ENCODE data around the gene HMGB4.

HMGB4 gene

DNA sequence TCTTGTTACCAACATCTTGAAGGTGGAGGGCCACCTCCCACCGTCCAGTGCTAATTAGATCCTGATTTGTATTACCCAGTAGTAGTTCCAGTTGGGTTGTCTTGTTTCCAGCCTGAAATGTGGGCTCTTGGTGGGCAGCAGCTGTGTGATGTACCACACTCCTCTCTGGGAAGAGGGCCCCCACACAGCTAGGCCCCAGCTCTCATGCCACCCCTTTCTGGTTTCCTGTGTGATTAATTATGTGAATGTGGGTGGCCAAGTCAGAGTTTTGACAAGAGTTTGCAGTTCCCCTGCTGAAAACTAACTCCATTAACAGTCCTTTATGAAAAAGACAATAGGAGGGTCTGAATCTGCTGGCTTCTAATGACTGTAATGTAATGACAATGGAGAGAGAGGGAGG lies 3.8 kb downstream of the HMGB4 start:
- ATAC-seq (peak; percentile 44), DNase-seq (peak in 1 of 2 donors; percentile 12)
- Mint-ChIP-seq H3K9me3 (peaks cover 0 to 10% of the 10 kb centered on the region in 2 donors), H3K4me1 (peaks cover 26% of the 10 kb centered on the region), H3K27ac (peak overlapping the region in 1 of 2 donors; percentile 20), H3K4me3 (peak overlapping the region; percentile 17 to 20), H3K27me3 (peaks cover 51% of the 10 kb centered on the region)

DNA sequence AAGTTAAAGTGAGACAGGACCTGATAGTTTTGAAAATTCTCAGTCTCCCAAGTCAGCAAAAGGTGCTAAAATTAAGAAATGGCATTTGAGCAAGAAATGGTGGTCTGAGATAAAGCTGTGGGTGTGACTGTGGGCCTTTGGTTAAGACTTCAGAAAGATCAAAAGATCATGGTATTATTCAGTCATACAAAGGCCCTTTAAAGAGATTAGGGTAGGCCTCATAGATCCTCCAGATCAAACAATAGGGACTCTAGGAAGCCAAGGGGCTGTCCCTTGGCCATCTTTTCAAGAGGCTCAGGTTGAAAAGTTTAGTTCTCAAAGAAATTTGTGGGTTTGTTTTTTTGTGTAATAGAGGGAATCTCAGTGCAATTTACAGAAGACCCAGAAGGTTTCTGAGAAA lies 8.4 kb downstream of the HMGB4 start:
- no peak overlapping the region for H3K4me3 Mint-ChIP-seq
- H3K27me3 Mint-ChIP-seq = peaks cover 49% of the 10 kb centered on the region
- ATAC-seq = peak; percentile 96
- peak; percentile 5 to 32 for DNase-seq
- no peak overlapping the region for H3K27ac Mint-ChIP-seq
- H3K4me1 Mint-ChIP-seq = peaks cover 32% of the 10 kb centered on the region
- H3K9me3 Mint-ChIP-seq = peaks cover 0 to 23% of the 10 kb centered on the region in 2 donors

DNA sequence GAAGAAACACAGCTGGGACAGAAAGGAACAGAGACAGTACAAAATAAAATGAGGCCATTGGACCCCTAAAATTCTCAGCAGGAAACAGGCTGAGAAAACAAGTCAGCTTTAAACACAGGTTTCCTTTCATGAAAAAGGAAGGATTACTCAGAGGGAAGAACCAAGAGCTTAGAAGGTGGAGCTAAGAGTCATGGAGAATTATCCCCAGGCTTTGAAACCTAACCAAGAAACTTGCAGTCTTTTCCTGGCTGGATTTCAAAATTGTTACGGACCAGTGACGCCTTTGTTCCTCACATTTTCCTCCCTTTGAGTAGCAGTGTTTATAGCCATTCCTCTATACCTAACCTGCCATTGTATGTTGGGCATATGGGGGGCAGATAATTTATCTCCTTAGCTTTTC lies 8.8 kb downstream of the HMGB4 start:
- H3K4me1 Mint-ChIP-seq = peaks cover 27% of the 10 kb centered on the region
- ATAC-seq (no peak), DNase-seq (no peak)
- peaks cover 49% of the 10 kb centered on the region for H3K27me3 Mint-ChIP-seq
- H3K9me3 Mint-ChIP-seq = peaks cover 0 to 23% of the 10 kb centered on the region in 2 donors
- H3K4me3 Mint-ChIP-seq = no peak overlapping the region
- no peak overlapping the region for H3K27ac Mint-ChIP-seq

DNA sequence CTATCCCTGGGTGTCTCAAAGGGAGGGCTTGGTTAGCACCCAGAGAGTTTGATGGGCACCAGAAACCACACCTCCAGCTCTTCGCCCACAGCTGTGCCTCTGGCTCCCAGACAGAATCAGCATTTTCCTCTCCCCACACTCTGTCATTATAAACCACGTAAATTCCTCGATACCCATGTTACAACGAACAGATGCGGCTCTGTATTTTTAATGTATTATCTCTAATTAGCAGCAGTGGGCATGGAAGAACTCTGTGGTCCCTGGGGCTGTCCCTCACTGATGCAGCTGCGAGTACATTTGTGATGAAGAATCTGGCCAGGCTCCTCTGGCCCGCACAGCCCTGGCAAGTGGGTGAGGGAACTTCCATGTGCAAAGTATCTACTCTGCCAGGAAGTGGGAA lies 10.8 kb downstream of the HMGB4 start:
- DNase-seq = no peak
- peaks cover 23% of the 10 kb centered on the region for H3K4me1 Mint-ChIP-seq
- no peak for ATAC-seq

DNA sequence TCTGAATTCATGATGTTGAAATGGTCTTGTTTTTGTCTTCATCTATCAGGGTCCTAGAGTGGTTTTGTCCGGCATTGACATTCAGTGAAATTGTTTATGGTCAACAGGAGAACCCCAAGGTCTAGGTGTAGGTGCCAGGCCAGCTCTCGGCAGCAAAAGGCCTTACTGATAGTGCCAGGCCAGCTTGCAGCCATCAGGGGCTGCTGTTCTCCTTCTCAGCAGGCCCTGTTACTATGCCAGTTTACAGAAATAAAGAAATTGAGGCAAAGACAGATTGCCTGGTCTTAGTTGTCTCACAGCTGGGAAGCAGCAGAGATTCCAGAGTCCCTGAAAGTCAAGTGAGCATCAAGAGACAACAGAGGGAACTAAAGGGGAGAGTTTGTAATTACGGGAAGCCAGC lies 12.0 kb downstream of the HMGB4 start:
- no peak for DNase-seq
- no peak overlapping the region for H3K4me3 Mint-ChIP-seq
- ATAC-seq = no peak
- no peak overlapping the region for H3K27ac Mint-ChIP-seq
- peaks cover 54% of the 10 kb centered on the region for H3K27me3 Mint-ChIP-seq
- peaks cover 0 to 23% of the 10 kb centered on the region in 2 donors for H3K9me3 Mint-ChIP-seq
- peaks cover 23% of the 10 kb centered on the region for H3K4me1 Mint-ChIP-seq

More for the DNA sequence above, 10.8 kb downstream of the HMGB4 start:
- H3K4me3 Mint-ChIP-seq = no peak overlapping the region
- H3K27ac Mint-ChIP-seq = no peak overlapping the region
- H3K27me3 Mint-ChIP-seq = peaks cover 51% of the 10 kb centered on the region
- H3K9me3 Mint-ChIP-seq = peaks cover 0 to 23% of the 10 kb centered on the region in 2 donors

DNA sequence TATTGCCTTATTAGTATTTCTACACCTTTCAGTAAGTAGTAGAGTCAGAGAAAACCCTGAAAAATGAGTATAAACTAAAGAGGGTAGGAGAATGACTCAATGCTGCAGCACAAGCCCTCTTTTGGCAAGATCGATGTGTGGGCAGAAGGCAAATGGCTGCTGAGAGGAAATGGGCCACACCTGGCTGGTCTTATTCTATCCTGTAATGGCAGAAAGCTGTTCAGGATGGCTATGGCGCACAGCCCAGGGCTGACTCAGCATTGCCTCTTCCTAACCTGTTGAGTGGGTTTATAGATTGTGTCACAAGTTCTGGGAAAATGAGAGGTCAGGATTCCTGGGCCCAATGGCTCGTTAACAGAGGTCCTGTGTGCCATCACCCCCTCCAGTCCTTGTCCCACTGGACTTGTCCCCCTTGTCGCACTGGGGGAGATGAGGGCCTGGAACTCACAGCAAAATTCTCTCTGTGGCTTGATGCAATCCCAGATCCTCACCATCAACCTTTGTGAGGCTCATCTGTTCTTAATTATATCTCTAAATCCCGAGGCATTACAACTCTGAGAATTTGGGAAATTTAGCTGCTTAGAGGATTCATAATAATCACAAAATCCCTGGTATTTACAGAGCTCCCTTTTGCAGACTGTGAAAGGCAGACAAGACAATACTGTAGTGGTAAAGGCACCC lies 13.2 kb downstream of the HMGB4 start:
- H3K27ac Mint-ChIP-seq = no peak overlapping the region
- peaks cover 12% of the 10 kb centered on the region for H3K4me1 Mint-ChIP-seq
- ATAC-seq (no peak), DNase-seq (no peak)
- H3K9me3 Mint-ChIP-seq = peaks cover 0 to 19% of the 10 kb centered on the region in 2 donors
- H3K4me3 Mint-ChIP-seq = no peak overlapping the region
- H3K27me3 Mint-ChIP-seq = peaks cover 66% of the 10 kb centered on the region

DNA sequence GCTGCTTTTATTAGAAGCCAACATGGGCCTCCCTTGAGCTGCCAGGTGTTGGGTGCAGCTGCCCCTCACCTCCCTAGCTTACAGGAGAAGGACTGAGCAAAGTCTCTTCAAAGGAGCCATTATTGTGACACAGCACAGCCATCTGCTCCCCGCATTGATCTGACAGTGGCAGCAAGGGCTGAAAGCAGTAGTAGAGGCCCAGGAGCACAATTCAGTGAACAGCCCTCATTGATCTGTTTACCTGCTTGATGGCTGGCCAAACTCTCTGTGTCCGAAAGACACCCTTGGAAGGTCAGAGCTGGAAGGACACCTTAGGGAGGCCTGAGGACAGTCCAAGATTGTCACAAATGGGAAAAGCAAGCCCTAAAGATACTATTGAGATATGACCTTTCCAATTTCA lies 14.5 kb downstream of the HMGB4 start:
- H3K4me3 Mint-ChIP-seq = no peak overlapping the region
- peaks cover 0 to 7% of the 10 kb centered on the region in 2 donors for H3K9me3 Mint-ChIP-seq
- ATAC-seq (no peak), DNase-seq (no peak)
- H3K27ac Mint-ChIP-seq = no peak overlapping the region
- peaks cover 72% of the 10 kb centered on the region for H3K27me3 Mint-ChIP-seq
- no peaks in the 10 kb centered on the region for H3K4me1 Mint-ChIP-seq

DNA sequence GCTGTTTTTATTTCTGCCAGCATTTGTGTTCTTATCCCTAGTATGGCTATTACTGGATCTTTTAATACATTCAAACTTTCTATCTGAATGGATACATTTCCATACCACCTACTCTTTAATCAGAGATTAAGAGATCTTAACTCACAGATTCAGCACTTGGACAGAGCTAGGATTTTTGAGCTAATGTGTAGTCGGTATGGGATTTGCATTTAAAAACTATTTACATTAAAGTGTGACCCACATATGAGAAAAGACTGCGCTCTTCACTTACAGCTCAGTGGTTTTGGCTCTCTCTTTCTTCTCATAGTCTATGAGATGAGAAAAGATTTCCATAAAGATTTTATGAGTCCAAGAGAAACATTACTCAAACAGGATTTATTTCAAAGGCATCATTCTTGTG lies 16.4 kb downstream of the HMGB4 start:
- Mint-ChIP-seq H3K27ac (no peak overlapping the region), H3K4me1 (no peaks in the 10 kb centered on the region), H3K9me3 (no peaks in the 10 kb centered on the region), H3K4me3 (no peak overlapping the region), H3K27me3 (peaks cover 64% of the 10 kb centered on the region)
- DNase-seq (no peak), ATAC-seq (no peak)

DNA sequence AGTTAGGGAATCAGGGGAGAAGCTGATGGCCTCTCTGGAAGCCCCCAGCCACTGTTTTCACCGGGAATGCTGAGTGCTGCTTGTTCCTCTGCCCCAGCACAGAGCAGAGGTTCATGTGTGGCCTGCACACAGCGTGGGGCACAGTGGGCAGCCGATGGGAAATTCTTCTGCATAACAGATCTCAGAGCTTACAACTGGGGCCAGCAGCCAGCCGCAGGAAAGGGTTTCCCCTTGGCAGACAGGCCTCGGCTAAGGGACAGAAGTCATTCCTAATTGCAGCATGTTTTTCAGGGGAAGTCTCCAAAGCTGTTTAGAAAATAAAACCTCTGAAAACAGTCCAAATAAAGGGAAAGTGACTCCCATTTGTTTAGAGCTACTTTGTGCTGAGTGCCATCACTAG lies 22.6 kb downstream of the HMGB4 start:
- H3K4me1 Mint-ChIP-seq = no peaks in the 10 kb centered on the region
- peaks cover 37% of the 10 kb centered on the region for H3K27me3 Mint-ChIP-seq
- no peak for DNase-seq
- no peaks in the 10 kb centered on the region for H3K9me3 Mint-ChIP-seq
- H3K4me3 Mint-ChIP-seq = no peak overlapping the region
- peak overlapping the region in 1 of 2 donors; percentile 79 for H3K27ac Mint-ChIP-seq
- ATAC-seq = no peak

DNA sequence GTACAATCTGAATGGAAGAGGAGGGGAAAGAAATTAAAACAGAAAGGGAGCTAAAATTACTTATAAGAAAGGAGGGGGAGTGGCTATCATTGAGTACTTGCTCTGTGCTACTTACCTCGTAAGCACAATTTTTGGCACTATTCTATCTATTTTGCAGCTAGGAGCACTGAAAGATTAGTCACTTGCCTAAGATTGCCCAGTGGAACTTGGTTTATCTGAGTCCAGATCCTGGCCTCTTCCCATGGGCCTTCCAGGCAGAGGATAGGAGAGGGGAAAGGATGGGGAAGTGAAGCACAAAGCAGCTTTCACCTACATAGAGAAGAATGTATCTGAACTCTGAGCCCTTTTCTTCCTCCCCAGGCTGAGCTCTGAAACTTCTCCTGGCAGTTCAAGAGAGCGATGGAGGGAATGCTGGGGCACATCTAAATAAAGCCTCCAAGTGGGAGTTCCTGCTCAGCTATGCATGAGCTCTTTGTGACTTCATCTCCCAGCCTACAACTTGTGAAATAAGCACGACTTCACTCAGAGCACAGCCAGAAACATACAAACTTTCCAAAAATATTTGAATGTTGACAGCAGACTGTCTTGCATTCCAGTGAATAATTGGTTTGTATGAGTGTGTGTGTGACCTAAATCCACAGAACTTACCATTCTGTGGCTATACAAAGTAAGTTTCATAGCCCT lies 29.4 kb downstream of the HMGB4 start:
- no peak overlapping the region for H3K27ac Mint-ChIP-seq
- H3K4me1 Mint-ChIP-seq = no peaks in the 10 kb centered on the region
- DNase-seq = no peak
- no peak for ATAC-seq
- no peaks in the 10 kb centered on the region for H3K9me3 Mint-ChIP-seq
- peaks cover 26% of the 10 kb centered on the region for H3K27me3 Mint-ChIP-seq
- no peak overlapping the region for H3K4me3 Mint-ChIP-seq

DNA sequence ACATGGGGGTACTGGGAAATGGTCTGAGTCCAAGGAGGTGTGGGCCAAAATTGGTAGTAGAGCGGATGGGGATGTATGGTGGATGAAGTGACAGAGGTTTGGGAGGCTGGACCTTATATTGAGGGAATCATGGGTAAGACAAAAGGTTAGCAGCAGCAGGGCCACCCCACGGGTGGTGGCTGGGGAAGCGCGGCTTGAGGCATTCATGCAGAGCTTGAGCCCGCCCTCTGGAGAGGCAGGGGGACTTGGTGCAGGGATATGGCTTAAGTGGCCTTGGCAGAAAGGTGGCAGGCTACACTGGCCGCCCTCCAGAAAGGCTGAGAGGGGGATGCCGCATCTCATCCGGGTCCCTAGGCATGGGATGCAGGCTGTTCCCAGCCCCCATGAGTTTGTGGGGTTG lies 31.5 kb downstream of the HMGB4 start:
- Mint-ChIP-seq H3K9me3 (no peaks in the 10 kb centered on the region), H3K27ac (no peak overlapping the region), H3K27me3 (peaks cover 26% of the 10 kb centered on the region), H3K4me1 (no peaks in the 10 kb centered on the region), H3K4me3 (no peak overlapping the region)
- DNase-seq = no peak
- no peak for ATAC-seq

DNA sequence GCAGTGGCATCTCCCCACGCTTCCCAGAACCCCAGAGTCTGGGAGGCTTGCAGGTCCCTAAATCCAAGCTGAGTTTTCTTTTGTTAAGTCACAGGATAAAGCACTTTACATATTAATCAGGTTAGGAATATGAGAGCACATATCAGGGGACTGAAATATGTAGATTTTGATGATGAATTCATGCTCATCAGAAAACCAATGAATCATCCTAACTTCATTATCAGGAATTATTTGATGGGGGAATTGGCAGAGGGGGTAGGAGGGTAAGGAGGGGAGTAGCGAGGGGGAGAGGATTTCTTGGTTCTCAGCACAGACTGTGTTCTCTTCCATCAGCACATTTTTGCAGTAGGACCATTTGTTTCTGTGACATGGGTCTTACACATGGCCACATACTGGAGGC lies 32.1 kb downstream of the HMGB4 start:
- peaks cover 26% of the 10 kb centered on the region for H3K27me3 Mint-ChIP-seq
- peak overlapping the region in 1 of 2 donors; percentile 75 for H3K27ac Mint-ChIP-seq
- ATAC-seq (no peak), DNase-seq (no peak)
- no peaks in the 10 kb centered on the region for H3K4me1 Mint-ChIP-seq
- H3K4me3 Mint-ChIP-seq = no peak overlapping the region
- H3K9me3 Mint-ChIP-seq = no peaks in the 10 kb centered on the region

DNA sequence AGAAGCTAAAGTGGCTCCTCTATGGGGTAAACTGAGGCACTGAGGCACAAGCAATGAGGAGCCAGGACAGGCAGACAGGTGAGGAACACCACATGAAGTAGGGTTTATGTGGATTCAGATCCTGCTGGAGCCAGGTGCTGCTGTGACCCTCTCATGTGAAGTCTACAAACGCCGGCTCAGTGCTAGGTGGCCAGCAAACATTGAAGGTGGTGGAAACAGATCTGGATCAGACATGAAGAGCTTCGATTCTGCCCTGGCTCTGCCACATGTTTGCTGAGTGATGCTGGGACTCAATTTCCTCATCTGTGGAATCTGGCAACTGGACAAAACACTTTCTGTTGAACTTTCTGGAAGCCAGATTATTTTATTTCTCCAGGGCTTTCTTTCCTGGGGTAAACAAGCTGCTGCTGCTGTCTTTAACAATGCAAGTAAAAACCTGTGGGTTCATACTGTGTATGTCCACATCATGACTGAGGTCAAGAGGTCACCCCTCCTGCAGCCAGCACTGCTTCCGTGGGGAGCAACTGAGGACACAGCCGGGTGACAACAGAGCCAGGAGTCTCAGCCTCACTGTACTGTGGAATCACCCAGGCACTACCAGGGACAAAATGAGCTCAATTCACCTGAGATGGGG lies 33.3 kb downstream of the HMGB4 start:
- no peaks in the 10 kb centered on the region for H3K4me1 Mint-ChIP-seq
- H3K9me3 Mint-ChIP-seq = no peaks in the 10 kb centered on the region
- no peak for DNase-seq
- H3K27ac Mint-ChIP-seq = no peak overlapping the region
- no peak for ATAC-seq
- no peak overlapping the region for H3K4me3 Mint-ChIP-seq
- H3K27me3 Mint-ChIP-seq = peaks cover 30% of the 10 kb centered on the region

DNA sequence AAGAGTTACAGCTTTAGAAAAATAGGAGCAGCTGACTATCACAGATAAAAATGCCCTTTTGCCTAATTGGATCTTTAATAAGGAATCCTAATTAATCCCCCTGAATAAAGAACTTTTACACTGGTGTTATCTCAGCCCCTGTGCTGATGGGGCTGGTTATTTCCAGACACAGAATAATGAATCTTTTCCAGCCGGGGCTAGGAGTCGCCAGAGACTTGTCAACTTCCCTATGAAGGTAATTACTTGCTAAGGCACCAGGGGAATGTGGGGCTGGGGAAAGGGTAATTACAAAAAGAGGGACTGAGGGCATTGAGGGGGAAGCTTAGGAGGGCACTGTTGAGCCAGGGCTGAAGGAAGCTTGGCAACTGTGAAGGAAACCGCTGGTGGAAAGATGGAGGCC lies 34.5 kb downstream of the HMGB4 start:
- no peak overlapping the region for H3K27ac Mint-ChIP-seq
- H3K27me3 Mint-ChIP-seq = peaks cover 36% of the 10 kb centered on the region
- H3K9me3 Mint-ChIP-seq = no peaks in the 10 kb centered on the region
- ATAC-seq (no peak), DNase-seq (no peak)
- H3K4me1 Mint-ChIP-seq = no peaks in the 10 kb centered on the region
- H3K4me3 Mint-ChIP-seq = no peak overlapping the region

DNA sequence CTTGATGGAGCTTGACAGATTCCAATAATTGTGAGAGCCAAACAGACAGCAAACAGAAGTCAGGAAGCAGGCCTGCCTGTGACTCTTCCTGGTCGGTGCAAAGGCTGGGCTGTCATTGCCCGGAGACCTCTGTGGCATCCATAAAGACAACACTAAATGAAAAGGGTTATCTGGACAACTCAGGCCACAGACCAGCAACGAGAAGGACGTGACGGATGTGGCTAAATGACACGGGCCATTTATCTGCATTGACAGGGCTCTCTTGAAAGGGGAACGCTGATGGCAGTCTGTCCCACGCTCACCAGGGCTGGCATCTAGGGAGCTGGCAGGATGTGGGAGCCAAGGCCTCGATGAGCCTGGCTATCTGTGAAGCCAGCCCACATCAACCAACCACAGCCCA lies 35.0 kb downstream of the HMGB4 start:
- H3K27me3 Mint-ChIP-seq = peaks cover 41% of the 10 kb centered on the region
- DNase-seq (no peak), ATAC-seq (no peak)
- no peak overlapping the region for H3K27ac Mint-ChIP-seq
- H3K4me1 Mint-ChIP-seq = no peaks in the 10 kb centered on the region
- no peak overlapping the region for H3K4me3 Mint-ChIP-seq
- no peaks in the 10 kb centered on the region for H3K9me3 Mint-ChIP-seq

DNA sequence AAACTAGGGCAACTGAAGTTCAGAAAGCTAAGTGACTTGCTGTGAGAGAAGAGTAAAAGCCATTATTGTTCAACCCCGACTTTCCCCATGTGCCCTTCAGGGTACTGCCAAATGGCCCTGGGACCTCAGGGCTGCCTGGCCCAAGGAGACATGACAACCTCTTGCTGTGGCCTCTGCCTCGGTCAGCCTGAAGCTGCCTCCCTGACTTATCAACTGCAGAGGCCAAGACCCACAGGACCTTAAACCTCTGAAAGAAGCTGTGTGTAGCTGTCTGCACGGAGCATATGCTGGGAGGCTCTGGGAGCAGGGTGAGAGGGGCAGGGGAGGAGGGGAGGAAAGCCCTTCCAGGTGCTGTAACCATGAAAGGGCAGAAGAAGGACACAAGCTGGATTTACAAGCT lies 35.9 kb downstream of the HMGB4 start:
- no peak overlapping the region for H3K4me3 Mint-ChIP-seq
- ATAC-seq = no peak

More for the DNA sequence above, 35.9 kb downstream of the HMGB4 start:
- H3K27me3 Mint-ChIP-seq = peaks cover 41% of the 10 kb centered on the region
- H3K9me3 Mint-ChIP-seq = no peaks in the 10 kb centered on the region
- peak overlapping the region in 1 of 2 donors; percentile 52 for H3K27ac Mint-ChIP-seq
- H3K4me1 Mint-ChIP-seq = no peaks in the 10 kb centered on the region
- no peak for DNase-seq

Data from stimulated activated naive CD8-positive, alpha-beta T cell treated with anti-CD3 and anti-CD28 coated beads, Interleukin-15, amount 100 ng/mL, for 72 hours (primary cell).